SK-N-SH (cell line): Measurements from ENCODE around the gene PBX3. TPM values are rescaled to one million over a fixed set of nuclear protein-coding genes. Genes with fewer than 3 reads are reported as not detected.

ENCODE experiments used
- CTCF ChIA-PET: fragments of 300-600, 350-600 bp; formaldehyde crosslinking; extraction: SDS; loops from one replicate; lab custom pipeline; 2021; lab: Yijun Ruan, JAX
- POLR2A ChIA-PET: fragments of 350-600 bp; sonication (Branson Sonifier 250); formaldehyde crosslinking; extraction: SDS; loops from one replicate; lab custom pipeline; 2020; ENCODE audit warnings: antibody characterized with exemption, inconsistent platforms; lab: Yijun Ruan, JAX
- DNase-seq: peaks from one replicate; pipeline ENCODE4 v3.0.0; 2012
- H2AFZ ChIP-seq: fragments of 200-600 bp; sonication (generic); 2 replicates; pipeline ENCODE4 v1.8.1; 2016; ENCODE audit warnings: antibody characterized with exemption, mild to moderate bottlenecking, low read depth
- H3F3A ChIP-seq: fragments of 200-600 bp; sonication (generic); replicated peaks from 2 replicates; pipeline ENCODE3; 2016; ENCODE audit warnings: antibody characterized with exemption, mild to moderate bottlenecking; ENCODE audit not compliant: insufficient read depth
- H3K27ac ChIP-seq, 2 experiments: fragments of 200-500 bp in 1 of 2; fragments of 200-600 bp in 1 of 2; sonication (Bioruptor generic) in 1 of 2; sonication (generic), shearing (Covaris generic) in 1 of 2; 2 replicates each; pipeline versions ENCODE4 v1.5.1 to v1.6.1; 2014 to 2016; ENCODE audit warnings: low read depth in 2 of 2, inconsistent platforms in 1 of 2, low read length in 1 of 2, mild to moderate bottlenecking in 1 of 2, mixed read lengths in 1 of 2
- H3K27me3 ChIP-seq: fragments of 200-600 bp; sonication (generic), shearing (Covaris generic); 2 replicates; pipeline ENCODE4 v1.6.1; 2016; ENCODE audit warnings: mixed run types; ENCODE audit not compliant: insufficient read depth
- H3K36me3 ChIP-seq, 2 experiments: fragments of 200-500 bp in 1 of 2; fragments of 200-600 bp in 1 of 2; sonication (Bioruptor generic) in 1 of 2; sonication (generic) in 1 of 2; replicated peaks in 1 of 2; 2 replicates each; pipeline versions ENCODE3 to v1.5.1; 2014 to 2016; ENCODE audit warnings: low read length in 1 of 2, mild to moderate bottlenecking in 1 of 2; ENCODE audit not compliant: insufficient read depth in 2 of 2, control insufficient read depth in 1 of 2
- H3K4me1 ChIP-seq, 2 experiments: fragments of 200-500 bp in 1 of 2; fragments of 200-600 bp in 1 of 2; sonication (Bioruptor generic) in 1 of 2; sonication (generic), shearing (Covaris generic) in 1 of 2; 2 replicates each; pipeline versions ENCODE4 v1.5.1 to v1.6.1; 2014 to 2016; ENCODE audit warnings: low read depth in 1 of 2, low read length in 1 of 2, mixed run types in 1 of 2; ENCODE audit not compliant: insufficient read depth in 2 of 2, control insufficient read depth in 1 of 2
- H3K4me2 ChIP-seq: fragments of 200-600 bp; sonication (generic), shearing (Covaris generic); 2 replicates; pipeline ENCODE4 v1.6.1; 2017; ENCODE audit warnings: mixed run types
- H3K4me3 ChIP-seq, 2 experiments: fragments of 200-500 bp in 1 of 2; fragments of 200-600 bp in 1 of 2; sonication (Bioruptor generic) in 1 of 2; sonication (generic), shearing (Covaris generic) in 1 of 2; 2 replicates each; pipeline versions ENCODE4 v1.5.1 to v1.8.1; 2014 to 2016; ENCODE audit warnings: low read depth in 2 of 2, inconsistent platforms in 1 of 2, low read length in 1 of 2, mild to moderate bottlenecking in 1 of 2, mixed read lengths in 1 of 2, moderate library complexity in 1 of 2
- H3K79me2 ChIP-seq: fragments of 200-600 bp; sonication (generic); 2 replicates; pipeline ENCODE4 v1.8.1; 2017; ENCODE audit warnings: mild to moderate bottlenecking; ENCODE audit not compliant: insufficient read depth
- H3K9ac ChIP-seq: fragments of 200-600 bp; sonication (generic); 2 replicates; pipeline ENCODE4 v1.6.1; 2017; ENCODE audit warnings: mixed run types
- H3K9me2 ChIP-seq: fragments of 200-600 bp; sonication (generic); 2 replicates; pipeline ENCODE4 v1.6.1; 2017; ENCODE audit warnings: mixed run types
- H3K9me3 ChIP-seq: fragments of 200-600 bp; sonication (generic); 2 replicates; pipeline ENCODE4 v1.6.1; 2017; ENCODE audit warnings: mixed run types, mild to moderate bottlenecking, moderate library complexity
- H4K20me1 ChIP-seq: fragments of 200-600 bp; sonication (generic); 2 replicates; pipeline ENCODE4 v1.6.1; 2017; ENCODE audit warnings: mild to moderate bottlenecking, mixed run types; ENCODE audit not compliant: insufficient read depth
- CHD2 ChIP-seq: fragments of 150-350 bp; IDR thresholded peaks from 2 replicates; pipeline ENCODE4 v1.6.1; 2018; ENCODE audit warnings: low read length; ENCODE audit not compliant: partially characterized antibody
- EP300 ChIP-seq, 2 experiments: IDR thresholded peaks; 2 replicates each; pipeline versions ENCODE4 v1.4.0 to v1.6.1; 2012; ENCODE audit warnings: borderline replicate concordance in 1 of 2, low read depth in 1 of 2, low read length in 1 of 2
- FOSL2 ChIP-seq: IDR thresholded peaks from 2 replicates; pipeline ENCODE4 v1.4.0; 2012; ENCODE audit warnings: low read depth, mild to moderate bottlenecking, moderate library complexity, borderline replicate concordance
- FOXJ3 ChIP-seq: sonication (generic); formaldehyde crosslinking; IDR thresholded peaks from 2 replicates; pipeline ENCODE4 v1.5.1; 2020; ENCODE audit warnings: mild to moderate bottlenecking, missing genetic modification reagents
- FOXM1 ChIP-seq: IDR thresholded peaks from 2 replicates; pipeline ENCODE4 v1.4.0; 2012; ENCODE audit warnings: low read depth, mild to moderate bottlenecking
- GATA2 ChIP-seq: sonication (generic); formaldehyde crosslinking; IDR thresholded peaks from 2 replicates; pipeline ENCODE4 v1.5.0; 2020; ENCODE audit warnings: mild to moderate bottlenecking, missing genetic modification reagents
- NRF1 ChIP-seq: IDR thresholded peaks from 2 replicates; pipeline ENCODE4 v1.6.1; 2012; ENCODE audit warnings: low read depth, mild to moderate bottlenecking, low read length
- SIN3A ChIP-seq: IDR thresholded peaks from 2 replicates; pipeline ENCODE4 v1.6.1; 2012; ENCODE audit warnings: low read depth, mild to moderate bottlenecking, low read length, moderate library complexity, borderline replicate concordance
- SMC3 ChIP-seq: IDR thresholded peaks from 2 replicates; pipeline ENCODE4 v1.6.1; 2012; ENCODE audit warnings: low read depth, low read length, improper control_type of control experiment
- TCF12 ChIP-seq: IDR thresholded peaks from 2 replicates; pipeline ENCODE4 v1.4.0; 2012
- WGBS: methylation state at CpG from one replicate; pipeline ENCODE4 v1.1.6; 2017; ENCODE audit warnings: low lambda C conversion rate; 5-methylcytosine and 5-hydroxymethylcytosine counted together
- polyA plus RNA-seq, 3 experiments: library from polyadenylated mRNA; depleted of rRNA; stranded (reverse); fragments of >200 nt; gene quantifications; 2 replicates each; pipeline ENCODE4 v1.2.3, GENCODE V29; 2012
- TF ChIP-seq, protein P1 (sequence below): IDR thresholded peaks from 2 replicates; pipeline ENCODE4 v1.4.0; 2012; ENCODE audit warnings: low read depth
- TF ChIP-seq, protein P2 (sequence below): IDR thresholded peaks from 2 replicates; pipeline ENCODE4 v1.4.0; 2012; ENCODE audit warnings: low read depth, borderline replicate concordance

The PBX3 gene
- polyA plus RNA-seq, 1 of the 3 experiments (the other 2 are of a cell fraction): 73.0 TPM

DNA sequence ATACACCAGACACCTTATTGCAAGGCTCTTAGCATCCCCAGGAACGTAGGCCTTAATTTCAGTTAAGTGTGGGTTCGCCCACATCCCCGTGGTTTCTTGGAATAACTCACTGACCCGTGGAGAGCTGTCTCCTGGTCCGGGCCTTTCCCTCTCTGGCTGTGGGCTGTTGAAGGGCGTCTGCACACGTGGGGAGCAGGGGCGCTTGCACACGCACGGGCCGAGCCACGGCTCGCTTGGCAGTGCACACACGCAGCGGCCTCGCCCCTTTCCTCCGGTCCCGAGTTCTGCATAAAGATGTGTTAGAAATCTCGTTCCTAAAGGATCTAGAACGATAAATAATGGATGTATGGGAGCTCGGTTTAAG, 141.9 kb downstream of the PBX3 start:
- H3K9ac ChIP-seq: peak overlapping the region; percentile 76
- peaks cover 5% of the 10 kb centered on the region; the same call in 1 of the 2 replicates for H4K20me1 ChIP-seq
- H3K79me2 ChIP-seq: peaks cover 98% of the 10 kb centered on the region
- no peaks in the 10 kb centered on the region for H3K9me3 ChIP-seq
- H2AFZ ChIP-seq: no peak overlapping the region; the same call in 1 of the 2 replicates
- 28% methylated on average over 15 of the region's 21 CpGs for WGBS
- TF ChIP-seq, protein P1, sequence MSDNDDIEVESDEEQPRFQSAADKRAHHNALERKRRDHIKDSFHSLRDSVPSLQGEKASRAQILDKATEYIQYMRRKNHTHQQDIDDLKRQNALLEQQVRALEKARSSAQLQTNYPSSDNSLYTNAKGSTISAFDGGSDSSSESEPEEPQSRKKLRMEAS: peak; percentile 61; the same call in 1 of the 2 replicates
- no peak for TF ChIP-seq FOXM1
- no peak for TF ChIP-seq FOXJ3
- TF ChIP-seq SIN3A: no peak
- TF ChIP-seq SMC3: no peak
- TF ChIP-seq NRF1: no peak
- TF ChIP-seq GATA2: 0 out of 2 replicates have a peak, but pooled peaks have one; percentile 5
- no peak for TF ChIP-seq FOSL2
- TF ChIP-seq CHD2: no peak
- TF ChIP-seq, protein P2, sequence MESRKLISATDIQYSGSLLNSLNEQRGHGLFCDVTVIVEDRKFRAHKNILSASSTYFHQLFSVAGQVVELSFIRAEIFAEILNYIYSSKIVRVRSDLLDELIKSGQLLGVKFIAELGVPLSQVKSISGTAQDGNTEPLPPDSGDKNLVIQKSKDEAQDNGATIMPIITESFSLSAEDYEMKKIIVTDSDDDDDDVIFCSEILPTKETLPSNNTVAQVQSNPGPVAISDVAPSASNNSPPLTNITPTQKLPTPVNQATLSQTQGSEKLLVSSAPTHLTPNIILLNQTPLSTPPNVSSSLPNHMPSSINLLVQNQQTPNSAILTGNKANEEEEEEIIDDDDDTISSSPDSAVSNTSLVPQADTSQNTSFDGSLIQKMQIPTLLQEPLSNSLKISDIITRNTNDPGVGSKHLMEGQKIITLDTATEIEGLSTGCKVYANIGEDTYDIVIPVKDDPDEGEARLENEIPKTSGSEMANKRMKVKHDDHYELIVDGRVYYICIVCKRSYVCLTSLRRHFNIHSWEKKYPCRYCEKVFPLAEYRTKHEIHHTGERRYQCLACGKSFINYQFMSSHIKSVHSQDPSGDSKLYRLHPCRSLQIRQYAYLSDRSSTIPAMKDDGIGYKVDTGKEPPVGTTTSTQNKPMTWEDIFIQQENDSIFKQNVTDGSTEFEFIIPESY: no peak
- no peaks in the 10 kb centered on the region for H3K36me3 ChIP-seq
- ChIA-PET POLR2A (no interaction called here), CTCF (no interaction called here)
- peak overlapping the region; percentile 79 for H3K4me2 ChIP-seq
- DNase-seq: peak; percentile 50
- H3F3A ChIP-seq: peaks cover 52% of the 10 kb centered on the region
- peak overlapping the region; percentile 53 to 58 for H3K4me3 ChIP-seq
- peak overlapping the region; percentile 88 to 89 for H3K27ac ChIP-seq
- peaks cover 23 to 76% of the 10 kb centered on the region in 2 experiments for H3K4me1 ChIP-seq
- no peaks in the 10 kb centered on the region for H3K9me2 ChIP-seq
- no peaks in the 10 kb centered on the region for H3K27me3 ChIP-seq

DNA sequence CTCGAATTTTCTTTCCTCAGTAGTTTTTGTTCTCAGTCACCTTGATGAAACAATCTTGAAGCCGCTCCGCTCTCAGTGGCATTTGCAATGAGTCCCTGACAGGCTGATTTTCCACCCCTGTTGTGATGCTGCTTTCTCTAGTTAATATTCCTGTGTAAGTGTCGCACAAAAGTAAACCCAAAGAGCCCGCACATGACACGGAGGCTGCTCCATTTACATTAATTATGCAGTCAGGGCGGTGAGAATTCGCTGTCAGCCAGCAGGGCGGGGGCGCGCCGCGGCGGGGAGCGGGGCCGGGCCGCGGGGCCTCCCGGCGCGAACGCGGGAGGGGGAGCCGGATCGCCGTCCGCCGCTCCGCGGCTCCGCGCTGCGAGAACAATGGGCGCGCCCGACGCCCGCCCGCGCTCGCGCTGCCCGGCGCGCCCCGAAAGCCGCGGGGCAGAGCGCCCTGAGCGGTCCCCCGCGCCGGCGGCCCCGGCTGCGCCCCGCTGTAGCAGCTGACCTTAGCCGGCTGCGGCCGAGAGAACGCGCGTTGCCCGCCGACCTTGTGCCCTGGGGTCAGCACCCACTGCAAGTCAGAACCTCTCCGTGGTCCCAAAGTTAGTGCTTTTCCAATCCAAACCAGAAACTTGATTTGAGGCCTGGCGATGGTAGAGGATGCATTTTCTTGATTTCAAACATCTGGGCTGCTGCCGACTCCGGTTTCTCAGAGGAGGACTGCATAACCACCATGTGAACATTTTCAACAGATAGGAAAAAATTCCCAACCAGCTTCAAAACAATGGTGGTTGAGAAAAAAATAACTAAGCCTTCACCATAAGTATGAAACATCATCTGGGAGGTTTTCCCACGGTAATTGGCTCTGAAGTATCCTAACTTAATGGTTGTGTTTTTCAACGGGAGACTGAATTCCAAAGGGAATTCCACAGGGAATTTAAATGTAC, 142.6 kb downstream of the PBX3 start:
- Histone ChIP-seq H3K27ac (peak overlapping the region; percentile 88 to 89), H2AFZ (peak overlapping the region; percentile 21; the same call in 1 of the 2 replicates), H3K4me1 (peaks cover 23 to 73% of the 10 kb centered on the region in 2 experiments), H3K79me2 (peaks cover 98% of the 10 kb centered on the region), H3K4me2 (peak overlapping the region; percentile 80), H3K9me2 (no peaks in the 10 kb centered on the region), H3K4me3 (peak overlapping the region; percentile 53 to 58), H3F3A (peaks cover 52% of the 10 kb centered on the region), H3K36me3 (no peaks in the 10 kb centered on the region), H3K9me3 (no peaks in the 10 kb centered on the region), H4K20me1 (peaks cover 5% of the 10 kb centered on the region; the same call in 1 of the 2 replicates), H3K27me3 (no peaks in the 10 kb centered on the region), H3K9ac (peak overlapping the region; percentile 76)
- CTCF ChIA-PET: no interaction called here
- TF ChIP-seq, protein P1: 0 out of 2 replicates have a peak, but pooled peaks have one; percentile 13
- TF ChIP-seq TCF12 (no peak), EP300 (IDR thresholded peaks at IDR 0.05; ENCODE audit: borderline replicate concordance in 1 of 2, low read depth in 1 of 2, low read length in 1 of 2) (no peak)
- peak; percentile 76 for DNase-seq
- WGBS: 16% methylated on average over 13 of the region's 71 CpGs
- POLR2A ChIA-PET: no interaction called here
